ENCODE data around the gene MAP3K8.
"Not testable (repeated sequence)": the region's sequence is repeated elsewhere in the genome, so short reads cannot be mapped to it uniquely, and the experiment has no call there.

MAP3K8 gene

GRCh38 chr10:30403494-30403893, 30.5 kb upstream of the MAP3K8 start:
- Histone ChIP-seq H3K9me3 (ENCODE audit: control insufficient read depth, insufficient read depth, low read length) (no peaks in the 10 kb centered on the region), H3K9ac (ENCODE audit: low read depth, low read length) (no peak overlapping the region), H3K27me3 (ENCODE audit: control insufficient read depth, insufficient read depth, low read length) (no peaks in the 10 kb centered on the region), H3K4me1 (ENCODE audit: control insufficient read depth, insufficient read depth, low read length) (no peaks in the 10 kb centered on the region), H3K36me3 (ENCODE audit: control insufficient read depth, insufficient read depth, low read length) (no peaks in the 10 kb centered on the region), H3K4me3 (ENCODE audit: low read depth, low read length) (no peak overlapping the region)

- no peak overlapping the region for H3K4me3 ChIP-seq (ENCODE audit: low read depth, low read length)
- H3K27me3 ChIP-seq (ENCODE audit: control insufficient read depth, insufficient read depth, low read length) = no peaks in the 10 kb centered on the region
- H3K36me3 ChIP-seq (ENCODE audit: control insufficient read depth, insufficient read depth, low read length) = no peaks in the 10 kb centered on the region
- H3K9ac ChIP-seq (ENCODE audit: low read depth, low read length) = no peak overlapping the region
- H3K4me1 ChIP-seq (ENCODE audit: control insufficient read depth, insufficient read depth, low read length) = no peaks in the 10 kb centered on the region
- H3K9me3 ChIP-seq (ENCODE audit: control insufficient read depth, insufficient read depth, low read length) = no peaks in the 10 kb centered on the region
These were observed 29.4 kb upstream of the MAP3K8 start for GRCh38 chr10:30404540-30404939.

GRCh38 chr10:30411263-30411662, 22.7 kb upstream of the MAP3K8 start:
- no peak overlapping the region for H3K4me3 ChIP-seq (ENCODE audit: low read depth, low read length)
- no peaks in the 10 kb centered on the region for H3K9me3 ChIP-seq (ENCODE audit: control insufficient read depth, insufficient read depth, low read length)
- H3K4me1 ChIP-seq (ENCODE audit: control insufficient read depth, insufficient read depth, low read length) = no peaks in the 10 kb centered on the region
- H3K27me3 ChIP-seq (ENCODE audit: control insufficient read depth, insufficient read depth, low read length) = no peaks in the 10 kb centered on the region
- no peak overlapping the region for H3K9ac ChIP-seq (ENCODE audit: low read depth, low read length)
- no peaks in the 10 kb centered on the region for H3K36me3 ChIP-seq (ENCODE audit: control insufficient read depth, insufficient read depth, low read length)

- Histone ChIP-seq H3K4me3 (ENCODE audit: low read depth, low read length) (no peak overlapping the region), H3K36me3 (ENCODE audit: control insufficient read depth, insufficient read depth, low read length) (no peaks in the 10 kb centered on the region), H3K27me3 (ENCODE audit: control insufficient read depth, insufficient read depth, low read length) (no peaks in the 10 kb centered on the region), H3K4me1 (ENCODE audit: control insufficient read depth, insufficient read depth, low read length) (no peaks in the 10 kb centered on the region), H3K9me3 (ENCODE audit: control insufficient read depth, insufficient read depth, low read length) (no peaks in the 10 kb centered on the region), H3K9ac (ENCODE audit: low read depth, low read length) (no peak overlapping the region)
These were observed 21.1 kb upstream of the MAP3K8 start for GRCh38 chr10:30412901-30413300.

- Histone ChIP-seq H3K4me3 (ENCODE audit: low read depth, low read length) (no peak overlapping the region), H3K9me3 (ENCODE audit: control insufficient read depth, insufficient read depth, low read length) (no peaks in the 10 kb centered on the region), H3K4me1 (ENCODE audit: control insufficient read depth, insufficient read depth, low read length) (no peaks in the 10 kb centered on the region), H3K9ac (ENCODE audit: low read depth, low read length) (no peak overlapping the region), H3K36me3 (ENCODE audit: control insufficient read depth, insufficient read depth, low read length) (no peaks in the 10 kb centered on the region), H3K27me3 (ENCODE audit: control insufficient read depth, insufficient read depth, low read length) (no peaks in the 10 kb centered on the region)
These were observed 19.9 kb upstream of the MAP3K8 start for GRCh38 chr10:30413996-30414576.

- no peaks in the 10 kb centered on the region for H3K4me1 ChIP-seq (ENCODE audit: control insufficient read depth, insufficient read depth, low read length)
- H3K4me3 ChIP-seq (ENCODE audit: low read depth, low read length) = no peak overlapping the region
- no peaks in the 10 kb centered on the region for H3K27me3 ChIP-seq (ENCODE audit: control insufficient read depth, insufficient read depth, low read length)
These were observed 18.4 kb upstream of the MAP3K8 start for GRCh38 chr10:30415593-30415992.

GRCh38 chr10:30417301-30417700, 16.7 kb upstream of the MAP3K8 start:
- H3K9me3 ChIP-seq (ENCODE audit: control insufficient read depth, insufficient read depth, low read length) = no peaks in the 10 kb centered on the region
- H3K27me3 ChIP-seq (ENCODE audit: control insufficient read depth, insufficient read depth, low read length) = no peaks in the 10 kb centered on the region
- H3K4me3 ChIP-seq (ENCODE audit: low read depth, low read length) = no peak overlapping the region
- no peak overlapping the region for H3K9ac ChIP-seq (ENCODE audit: low read depth, low read length)
- no peaks in the 10 kb centered on the region for H3K36me3 ChIP-seq (ENCODE audit: control insufficient read depth, insufficient read depth, low read length)
- no peaks in the 10 kb centered on the region for H3K4me1 ChIP-seq (ENCODE audit: control insufficient read depth, insufficient read depth, low read length)

More at GRCh38 chr10:30415593-30415992, 18.4 kb upstream of the MAP3K8 start:
- Histone ChIP-seq H3K9ac (ENCODE audit: low read depth, low read length) (no peak overlapping the region), H3K9me3 (ENCODE audit: control insufficient read depth, insufficient read depth, low read length) (no peaks in the 10 kb centered on the region), H3K36me3 (ENCODE audit: control insufficient read depth, insufficient read depth, low read length) (no peaks in the 10 kb centered on the region)

GRCh38 chr10:30420266-30420665, 13.7 kb upstream of the MAP3K8 start:
- peaks cover 11% of the 10 kb centered on the region for H3K4me1 ChIP-seq (ENCODE audit: control insufficient read depth, insufficient read depth, low read length)
- no peaks in the 10 kb centered on the region for H3K36me3 ChIP-seq (ENCODE audit: control insufficient read depth, insufficient read depth, low read length)

GRCh38 chr10:30420766-30421165, 13.2 kb upstream of the MAP3K8 start:
- no peaks in the 10 kb centered on the region for H3K36me3 ChIP-seq (ENCODE audit: control insufficient read depth, insufficient read depth, low read length)
- peaks cover 11% of the 10 kb centered on the region for H3K4me1 ChIP-seq (ENCODE audit: control insufficient read depth, insufficient read depth, low read length)
- H3K27me3 ChIP-seq (ENCODE audit: control insufficient read depth, insufficient read depth, low read length) = no peaks in the 10 kb centered on the region
- no peak overlapping the region for H3K4me3 ChIP-seq (ENCODE audit: low read depth, low read length)
- no peak overlapping the region for H3K9ac ChIP-seq (ENCODE audit: low read depth, low read length)
- H3K9me3 ChIP-seq (ENCODE audit: control insufficient read depth, insufficient read depth, low read length) = no peaks in the 10 kb centered on the region

More at GRCh38 chr10:30420266-30420665, 13.7 kb upstream of the MAP3K8 start:
- H3K9ac ChIP-seq (ENCODE audit: low read depth, low read length) = no peak overlapping the region
- H3K27me3 ChIP-seq (ENCODE audit: control insufficient read depth, insufficient read depth, low read length) = no peaks in the 10 kb centered on the region
- H3K9me3 ChIP-seq (ENCODE audit: control insufficient read depth, insufficient read depth, low read length) = no peaks in the 10 kb centered on the region
- H3K4me3 ChIP-seq (ENCODE audit: low read depth, low read length) = no peak overlapping the region

GRCh38 chr10:30422151-30422695, 11.8 kb upstream of the MAP3K8 start:
- peaks cover 11% of the 10 kb centered on the region for H3K4me1 ChIP-seq (ENCODE audit: control insufficient read depth, insufficient read depth, low read length)
- H3K27me3 ChIP-seq (ENCODE audit: control insufficient read depth, insufficient read depth, low read length) = no peaks in the 10 kb centered on the region
- H3K36me3 ChIP-seq (ENCODE audit: control insufficient read depth, insufficient read depth, low read length) = no peaks in the 10 kb centered on the region
- no peak overlapping the region for H3K4me3 ChIP-seq (ENCODE audit: low read depth, low read length)
- H3K9me3 ChIP-seq (ENCODE audit: control insufficient read depth, insufficient read depth, low read length) = no peaks in the 10 kb centered on the region
- no peak overlapping the region for H3K9ac ChIP-seq (ENCODE audit: low read depth, low read length)

GRCh38 chr10:30422981-30423654, 10.9 kb upstream of the MAP3K8 start:
- Histone ChIP-seq H3K27me3 (ENCODE audit: control insufficient read depth, insufficient read depth, low read length) (no peaks in the 10 kb centered on the region), H3K4me3 (ENCODE audit: low read depth, low read length) (no peak overlapping the region), H3K9me3 (ENCODE audit: control insufficient read depth, insufficient read depth, low read length) (no peaks in the 10 kb centered on the region), H3K9ac (ENCODE audit: low read depth, low read length) (no peak overlapping the region), H3K36me3 (ENCODE audit: control insufficient read depth, insufficient read depth, low read length) (no peaks in the 10 kb centered on the region), H3K4me1 (ENCODE audit: control insufficient read depth, insufficient read depth, low read length) (peaks cover 16% of the 10 kb centered on the region)

- H3K4me1 ChIP-seq (ENCODE audit: control insufficient read depth, insufficient read depth, low read length) = peaks cover 16% of the 10 kb centered on the region
- not testable (repeated sequence) for H3K36me3 ChIP-seq (ENCODE audit: control insufficient read depth, insufficient read depth, low read length); H3K9me3 ChIP-seq (ENCODE audit: control insufficient read depth, insufficient read depth, low read length); H3K9ac ChIP-seq (ENCODE audit: low read depth, low read length); H3K27me3 ChIP-seq (ENCODE audit: control insufficient read depth, insufficient read depth, low read length); H3K4me3 ChIP-seq (ENCODE audit: low read depth, low read length)
These were observed 10.2 kb upstream of the MAP3K8 start for GRCh38 chr10:30423655-30424275.

All from iPS-15b (cell line).